Measurements from ENCODE around the gene TENM4. TPM values are rescaled to one million over a fixed set of nuclear protein-coding genes. Genes with fewer than 3 reads are reported as not detected.

Gene TENM4
- total RNA-seq, 1 donor from 2014 or later: 3.8 TPM

DNA sequence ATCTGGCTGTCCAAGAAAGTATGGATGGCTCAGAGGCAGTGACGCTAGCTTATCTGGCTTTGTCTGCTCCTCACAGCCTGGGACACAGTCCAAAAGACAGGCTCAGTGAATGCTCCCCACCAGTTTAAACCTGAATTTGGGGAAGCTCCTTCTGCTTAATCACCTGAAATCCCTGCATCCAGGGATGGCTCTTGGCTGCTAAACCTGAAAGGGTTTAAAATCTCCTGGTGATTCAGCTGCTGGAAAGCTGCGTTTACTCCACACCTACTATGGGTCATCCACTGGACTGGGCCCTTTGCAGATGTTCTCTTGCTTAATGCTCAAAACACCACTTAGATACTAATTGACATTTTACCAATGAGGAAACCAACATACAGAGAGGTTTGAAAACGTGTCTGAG is 564.2 kb downstream of the TENM4 start:
- Mint-ChIP-seq H3K27me3 (ENCODE audit: low read depth) (no peaks in the 10 kb centered on the region), H3K4me3 (ENCODE audit: unreplicated experiment) (no peak overlapping the region), H3K36me3 (ENCODE audit: low read depth) (peaks cover 6% of the 10 kb centered on the region), H3K9me3 (ENCODE audit: low read depth) (peaks cover 3% of the 10 kb centered on the region), H3K4me1 (ENCODE audit: low read depth) (no peaks in the 10 kb centered on the region), H3K27ac (ENCODE audit: unreplicated experiment) (no peak overlapping the region)
- DNase-seq (ENCODE audit: low spot score): no peak
- TF ChIP-seq CTCF (IDR thresholded peaks at IDR 0.05): no peak

DNA sequence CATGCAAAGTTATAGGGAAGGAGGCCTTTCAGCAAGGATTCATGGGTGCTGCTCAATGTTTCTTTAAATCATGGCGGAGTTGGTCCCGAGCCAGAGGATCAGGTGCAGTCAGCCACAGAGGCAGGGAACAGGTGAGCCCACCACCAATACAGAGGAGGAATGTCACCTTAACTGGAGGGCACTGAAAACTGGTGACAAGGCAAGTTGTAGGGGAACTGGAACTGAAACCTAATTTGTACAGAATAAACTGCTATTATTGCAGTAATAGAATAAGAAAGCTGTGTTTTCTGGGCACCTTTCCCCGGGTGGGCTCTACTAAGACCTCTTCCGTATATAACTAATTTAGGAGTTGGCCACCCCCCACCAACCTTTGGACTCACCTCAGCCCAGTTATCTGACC is 570.2 kb downstream of the TENM4 start:
- no peak for DNase-seq (ENCODE audit: low spot score)
- peaks cover 2% of the 10 kb centered on the region for H3K27me3 Mint-ChIP-seq (ENCODE audit: low read depth)
- TF ChIP-seq CTCF (IDR thresholded peaks at IDR 0.05): no peak
- H3K4me1 Mint-ChIP-seq (ENCODE audit: low read depth): no peaks in the 10 kb centered on the region
- H3K4me3 Mint-ChIP-seq (ENCODE audit: unreplicated experiment): no peak overlapping the region
- no peaks in the 10 kb centered on the region for H3K36me3 Mint-ChIP-seq (ENCODE audit: low read depth)
- H3K27ac Mint-ChIP-seq (ENCODE audit: unreplicated experiment): no peak overlapping the region
- H3K9me3 Mint-ChIP-seq (ENCODE audit: low read depth): no peaks in the 10 kb centered on the region

- no peak for TF ChIP-seq CTCF (IDR thresholded peaks at IDR 0.05)
- Mint-ChIP-seq H3K27me3 (ENCODE audit: low read depth) (peaks cover 2% of the 10 kb centered on the region), H3K4me1 (ENCODE audit: low read depth) (no peaks in the 10 kb centered on the region), H3K36me3 (ENCODE audit: low read depth) (no peaks in the 10 kb centered on the region), H3K9me3 (ENCODE audit: low read depth) (no peaks in the 10 kb centered on the region), H3K4me3 (ENCODE audit: unreplicated experiment) (no peak overlapping the region), H3K27ac (ENCODE audit: unreplicated experiment) (no peak overlapping the region)
- no peak for DNase-seq (ENCODE audit: low spot score)
Observed at GRCh38 chr11:78869293-78869692, 571.5 kb downstream of the TENM4 start.

GRCh38 chr11:78868563-78868962 is 572.3 kb downstream of the TENM4 start:
- TF ChIP-seq CTCF (IDR thresholded peaks at IDR 0.05): no peak
- no peaks in the 10 kb centered on the region for H3K4me1 Mint-ChIP-seq (ENCODE audit: low read depth)
- DNase-seq (ENCODE audit: low spot score): no peak
- H3K36me3 Mint-ChIP-seq (ENCODE audit: low read depth): no peaks in the 10 kb centered on the region
- H3K27me3 Mint-ChIP-seq (ENCODE audit: low read depth): peaks cover 2% of the 10 kb centered on the region
- no peak overlapping the region for H3K4me3 Mint-ChIP-seq (ENCODE audit: unreplicated experiment)
- no peak overlapping the region for H3K27ac Mint-ChIP-seq (ENCODE audit: unreplicated experiment)
- H3K9me3 Mint-ChIP-seq (ENCODE audit: low read depth): no peaks in the 10 kb centered on the region

GRCh38 chr11:78860720-78861422 is 580.0 kb downstream of the TENM4 start:
- no peaks in the 10 kb centered on the region for H3K9me3 Mint-ChIP-seq (ENCODE audit: low read depth)
- H3K36me3 Mint-ChIP-seq (ENCODE audit: low read depth): no peaks in the 10 kb centered on the region
- H3K4me3 Mint-ChIP-seq (ENCODE audit: unreplicated experiment): no peak overlapping the region
- no peaks in the 10 kb centered on the region for H3K27me3 Mint-ChIP-seq (ENCODE audit: low read depth)
- H3K4me1 Mint-ChIP-seq (ENCODE audit: low read depth): no peaks in the 10 kb centered on the region
- no peak for DNase-seq (ENCODE audit: low spot score)
- no peak for TF ChIP-seq CTCF (IDR thresholded peaks at IDR 0.05)
- H3K27ac Mint-ChIP-seq (ENCODE audit: unreplicated experiment): no peak overlapping the region

Measured in chondrocyte (in vitro differentiated cells).